ENCODE data around the gene EHMT1. TPM values are rescaled to one million over a fixed set of nuclear protein-coding genes. Genes with fewer than 3 reads are reported as not detected.

The EHMT1 gene
- total and polyA plus RNA-seq, 2 experiments from 2014 or later, result 162 to 177 TPM

DNA sequence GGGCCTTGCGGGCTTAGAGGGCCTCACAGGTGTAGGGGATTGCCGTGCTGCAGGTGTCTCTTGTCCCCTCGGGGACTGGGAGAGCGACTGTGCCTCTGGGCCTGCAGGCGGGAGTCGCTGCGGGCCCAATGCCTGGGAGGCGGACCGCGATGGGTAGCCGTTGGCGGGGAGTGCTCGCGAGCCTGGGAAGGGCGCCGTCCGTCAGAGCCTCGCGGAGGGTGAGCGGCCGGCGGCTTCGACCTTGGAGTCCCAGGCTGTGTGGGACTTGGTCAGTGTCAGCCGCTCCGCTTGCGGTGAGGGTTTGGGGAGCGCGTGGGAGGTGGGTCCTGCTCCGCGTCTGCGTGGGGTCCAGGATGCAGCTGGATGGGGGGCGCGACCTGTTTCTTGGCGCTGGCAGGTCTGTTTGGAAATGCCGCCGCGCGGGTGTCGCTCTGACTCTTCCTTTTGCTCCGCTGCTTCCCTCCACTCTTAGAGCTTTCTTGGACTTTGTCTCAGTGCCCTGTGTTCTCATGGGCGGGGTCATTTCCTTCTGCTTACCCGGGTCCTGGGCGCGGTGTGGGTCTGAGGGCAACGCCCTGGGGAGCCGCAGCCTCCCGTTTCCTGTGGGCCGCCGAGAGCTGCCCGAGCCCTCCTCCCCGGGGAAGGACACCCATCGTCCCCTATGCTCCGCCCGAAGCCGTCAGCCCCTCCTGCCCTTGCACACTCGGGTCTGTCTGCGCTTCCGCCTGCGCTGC lies 169.9 kb downstream of the EHMT1 start:
- ATAC-seq (peak; percentile 67), DNase-seq (ENCODE audit: low spot score) (peak; percentile 74)
- peaks cover 12% of the 10 kb centered on the region for H3K27me3 Mint-ChIP-seq (ENCODE audit: insufficient read depth, low read depth, poor library complexity)
- TF ChIP-seq, protein P1, sequence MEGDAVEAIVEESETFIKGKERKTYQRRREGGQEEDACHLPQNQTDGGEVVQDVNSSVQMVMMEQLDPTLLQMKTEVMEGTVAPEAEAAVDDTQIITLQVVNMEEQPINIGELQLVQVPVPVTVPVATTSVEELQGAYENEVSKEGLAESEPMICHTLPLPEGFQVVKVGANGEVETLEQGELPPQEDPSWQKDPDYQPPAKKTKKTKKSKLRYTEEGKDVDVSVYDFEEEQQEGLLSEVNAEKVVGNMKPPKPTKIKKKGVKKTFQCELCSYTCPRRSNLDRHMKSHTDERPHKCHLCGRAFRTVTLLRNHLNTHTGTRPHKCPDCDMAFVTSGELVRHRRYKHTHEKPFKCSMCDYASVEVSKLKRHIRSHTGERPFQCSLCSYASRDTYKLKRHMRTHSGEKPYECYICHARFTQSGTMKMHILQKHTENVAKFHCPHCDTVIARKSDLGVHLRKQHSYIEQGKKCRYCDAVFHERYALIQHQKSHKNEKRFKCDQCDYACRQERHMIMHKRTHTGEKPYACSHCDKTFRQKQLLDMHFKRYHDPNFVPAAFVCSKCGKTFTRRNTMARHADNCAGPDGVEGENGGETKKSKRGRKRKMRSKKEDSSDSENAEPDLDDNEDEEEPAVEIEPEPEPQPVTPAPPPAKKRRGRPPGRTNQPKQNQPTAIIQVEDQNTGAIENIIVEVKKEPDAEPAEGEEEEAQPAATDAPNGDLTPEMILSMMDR (conservative IDR thresholded peaks at IDR 0.05; ENCODE audit: low read depth in 2 of 2), result no peak
- no peak for TF ChIP-seq NANOG (IDR thresholded peaks at IDR 0.05; ENCODE audit: borderline replicate concordance)
- TF ChIP-seq, protein P2, sequence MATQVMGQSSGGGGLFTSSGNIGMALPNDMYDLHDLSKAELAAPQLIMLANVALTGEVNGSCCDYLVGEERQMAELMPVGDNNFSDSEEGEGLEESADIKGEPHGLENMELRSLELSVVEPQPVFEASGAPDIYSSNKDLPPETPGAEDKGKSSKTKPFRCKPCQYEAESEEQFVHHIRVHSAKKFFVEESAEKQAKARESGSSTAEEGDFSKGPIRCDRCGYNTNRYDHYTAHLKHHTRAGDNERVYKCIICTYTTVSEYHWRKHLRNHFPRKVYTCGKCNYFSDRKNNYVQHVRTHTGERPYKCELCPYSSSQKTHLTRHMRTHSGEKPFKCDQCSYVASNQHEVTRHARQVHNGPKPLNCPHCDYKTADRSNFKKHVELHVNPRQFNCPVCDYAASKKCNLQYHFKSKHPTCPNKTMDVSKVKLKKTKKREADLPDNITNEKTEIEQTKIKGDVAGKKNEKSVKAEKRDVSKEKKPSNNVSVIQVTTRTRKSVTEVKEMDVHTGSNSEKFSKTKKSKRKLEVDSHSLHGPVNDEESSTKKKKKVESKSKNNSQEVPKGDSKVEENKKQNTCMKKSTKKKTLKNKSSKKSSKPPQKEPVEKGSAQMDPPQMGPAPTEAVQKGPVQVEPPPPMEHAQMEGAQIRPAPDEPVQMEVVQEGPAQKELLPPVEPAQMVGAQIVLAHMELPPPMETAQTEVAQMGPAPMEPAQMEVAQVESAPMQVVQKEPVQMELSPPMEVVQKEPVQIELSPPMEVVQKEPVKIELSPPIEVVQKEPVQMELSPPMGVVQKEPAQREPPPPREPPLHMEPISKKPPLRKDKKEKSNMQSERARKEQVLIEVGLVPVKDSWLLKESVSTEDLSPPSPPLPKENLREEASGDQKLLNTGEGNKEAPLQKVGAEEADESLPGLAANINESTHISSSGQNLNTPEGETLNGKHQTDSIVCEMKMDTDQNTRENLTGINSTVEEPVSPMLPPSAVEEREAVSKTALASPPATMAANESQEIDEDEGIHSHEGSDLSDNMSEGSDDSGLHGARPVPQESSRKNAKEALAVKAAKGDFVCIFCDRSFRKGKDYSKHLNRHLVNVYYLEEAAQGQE (IDR thresholded peaks at IDR 0.05; ENCODE audit: unreplicated experiment), result no peak
- TF ChIP-seq CREB1 (CRISPR knock-in tag; IDR thresholded peaks at IDR 0.05; ENCODE audit: low read depth), result no peak
- no peak for TF ChIP-seq STAT1 (IDR thresholded peaks at IDR 0.05; ENCODE audit: unreplicated experiment)
- no peak for TF ChIP-seq EZH2 (IDR thresholded peaks at IDR 0.05; ENCODE audit: low read depth, unreplicated experiment)
- TF ChIP-seq, protein P3, sequence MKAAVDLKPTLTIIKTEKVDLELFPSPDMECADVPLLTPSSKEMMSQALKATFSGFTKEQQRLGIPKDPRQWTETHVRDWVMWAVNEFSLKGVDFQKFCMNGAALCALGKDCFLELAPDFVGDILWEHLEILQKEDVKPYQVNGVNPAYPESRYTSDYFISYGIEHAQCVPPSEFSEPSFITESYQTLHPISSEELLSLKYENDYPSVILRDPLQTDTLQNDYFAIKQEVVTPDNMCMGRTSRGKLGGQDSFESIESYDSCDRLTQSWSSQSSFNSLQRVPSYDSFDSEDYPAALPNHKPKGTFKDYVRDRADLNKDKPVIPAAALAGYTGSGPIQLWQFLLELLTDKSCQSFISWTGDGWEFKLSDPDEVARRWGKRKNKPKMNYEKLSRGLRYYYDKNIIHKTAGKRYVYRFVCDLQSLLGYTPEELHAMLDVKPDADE (IDR thresholded peaks at IDR 0.05), result no peak
- no peak for TF ChIP-seq EZH2phosphoT487 (IDR thresholded peaks at IDR 0.05; ENCODE audit: unreplicated experiment)
- no peak for TF ChIP-seq POLR2AphosphoS5 (IDR thresholded peaks at IDR 0.05; ENCODE audit: low read depth)
- no peak for TF ChIP-seq ZNF331 (CRISPR knock-in tag; IDR thresholded peaks at IDR 0.05; ENCODE audit: low read depth)
- no peak for TF ChIP-seq JUNB (IDR thresholded peaks at IDR 0.05; ENCODE audit: unreplicated experiment)
- no peak for TF ChIP-seq ZNF114 (CRISPR knock-in tag; IDR thresholded peaks at IDR 0.05)
- TF ChIP-seq ZNF462 (CRISPR knock-in tag; IDR thresholded peaks at IDR 0.05), result no peak
- peaks cover 27% of the 10 kb centered on the region for H3K79me2 ChIP-seq (replicated peaks; ENCODE audit: insufficient read depth)
- H3K9me2 ChIP-seq (ENCODE audit: insufficient read depth), result no peaks in the 10 kb centered on the region
- H3K4me1 Mint-ChIP-seq, result peaks cover 28% of the 10 kb centered on the region
- H3K27ac ChIP-seq (ENCODE audit: low read depth), result no peak overlapping the region
- no peak overlapping the region for H3K4me2 ChIP-seq
- H3F3A ChIP-seq (replicated peaks; ENCODE audit: low read depth), result no peaks in the 10 kb centered on the region
- peaks cover 2% of the 10 kb centered on the region; the same call in 2 of the 3 replicates for H3K9me3 Mint-ChIP-seq
- H3K4me3 ChIP-seq, result no peak overlapping the region
- peaks cover 12% of the 10 kb centered on the region for H3K4me1 ChIP-seq (ENCODE audit: insufficient read depth)
- H3K36me3 Mint-ChIP-seq (ENCODE audit: low read depth), result peaks cover 64% of the 10 kb centered on the region
- H3K27ac Mint-ChIP-seq, result 0 out of 2 replicates have a peak overlapping the region, but pooled peaks have one; percentile 38
- peaks cover 28% of the 10 kb centered on the region for H3K36me3 ChIP-seq (ENCODE audit: insufficient read depth)
- H4K20me1 ChIP-seq (replicated peaks; ENCODE audit: insufficient read depth), result peaks cover 8% of the 10 kb centered on the region
- H2AFZ ChIP-seq, result no peak overlapping the region
- no peaks in the 10 kb centered on the region for H3K27me3 ChIP-seq (ENCODE audit: insufficient read depth)
- no peak overlapping the region for H3K4me3 Mint-ChIP-seq
